ENCODE measurements around the gene TRAF2. TPM values are rescaled to one million over a fixed set of nuclear protein-coding genes. Genes with fewer than 3 reads are reported as not detected.

TRAF2 gene
- total and polyA plus RNA-seq, 2 of the 13 experiments (the other 11 are each of a cell fraction or from before 2014, with no cell fraction given), result 12.4 to 13.6 TPM

- 0 out of 2 replicates have a peak, but pooled peaks have one; percentile 5 for TF ChIP-seq TMF1 (CRISPR knock-in tag; IDR thresholded peaks at IDR 0.05; ENCODE audit: low read depth)
- TF ChIP-seq NPAS2 (CRISPR knock-in tag; IDR thresholded peaks at IDR 0.05; ENCODE audit: borderline replicate concordance), result no peak
- TF ChIP-seq ZNF34 (CRISPR knock-in tag; IDR thresholded peaks at IDR 0.05; ENCODE audit: borderline replicate concordance), result 0 out of 2 replicates have a peak, but pooled peaks have one; percentile 64
- no peak for TF ChIP-seq ZNF33A (CRISPR knock-in tag; IDR thresholded peaks at IDR 0.05; ENCODE audit: borderline replicate concordance)
- no peak for TF ChIP-seq HOXA5 (CRISPR knock-in tag; IDR thresholded peaks at IDR 0.05)
- no peak for TF ChIP-seq CC2D1A (CRISPR knock-in tag; IDR thresholded peaks at IDR 0.05)
- TF ChIP-seq CTCF (CRISPR knock-in tag; IDR thresholded peaks at IDR 0.05), result peak; percentile 5; the same call in 1 of the 2 replicates
- 0 out of 2 replicates have a peak, but pooled peaks have one; percentile 27 for TF ChIP-seq ZSCAN9 (CRISPR knock-in tag; IDR thresholded peaks at IDR 0.05; ENCODE audit: borderline replicate concordance)
- peak; percentile 83 for TF ChIP-seq AHDC1 (CRISPR knock-in tag; IDR thresholded peaks at IDR 0.05; ENCODE audit: borderline replicate concordance)
- TF ChIP-seq HDAC2 (CRISPR knock-in tag; IDR thresholded peaks at IDR 0.05), result peak; percentile 87
- no peak for TF ChIP-seq ZBTB8A (CRISPR knock-in tag; IDR thresholded peaks at IDR 0.05; ENCODE audit: borderline replicate concordance, low read depth)
- no peak for TF ChIP-seq ZNF879 (CRISPR knock-in tag; IDR thresholded peaks at IDR 0.05)
- no peak for TF ChIP-seq ZNF776 (CRISPR knock-in tag; IDR thresholded peaks at IDR 0.05)
- TF ChIP-seq ZNF513 (CRISPR knock-in tag; conservative IDR thresholded peaks at IDR 0.05), result no peak
These were observed 4.0 kb upstream of the TRAF2 start (continued) for GRCh38 chr9:136882109-136882946.
